HuH-7 (cell line): ENCODE results near the gene ZNF783.
"Not testable (repeated sequence)": the region's sequence is repeated elsewhere in the genome, so short reads cannot be mapped to it uniquely, and the experiment has no call there.

Experiments
- DNase-seq: peaks from one replicate; pipeline ENCODE4 v3.0.0; 2011; ENCODE audit warnings: low spot score

ZNF783 gene

DNA sequence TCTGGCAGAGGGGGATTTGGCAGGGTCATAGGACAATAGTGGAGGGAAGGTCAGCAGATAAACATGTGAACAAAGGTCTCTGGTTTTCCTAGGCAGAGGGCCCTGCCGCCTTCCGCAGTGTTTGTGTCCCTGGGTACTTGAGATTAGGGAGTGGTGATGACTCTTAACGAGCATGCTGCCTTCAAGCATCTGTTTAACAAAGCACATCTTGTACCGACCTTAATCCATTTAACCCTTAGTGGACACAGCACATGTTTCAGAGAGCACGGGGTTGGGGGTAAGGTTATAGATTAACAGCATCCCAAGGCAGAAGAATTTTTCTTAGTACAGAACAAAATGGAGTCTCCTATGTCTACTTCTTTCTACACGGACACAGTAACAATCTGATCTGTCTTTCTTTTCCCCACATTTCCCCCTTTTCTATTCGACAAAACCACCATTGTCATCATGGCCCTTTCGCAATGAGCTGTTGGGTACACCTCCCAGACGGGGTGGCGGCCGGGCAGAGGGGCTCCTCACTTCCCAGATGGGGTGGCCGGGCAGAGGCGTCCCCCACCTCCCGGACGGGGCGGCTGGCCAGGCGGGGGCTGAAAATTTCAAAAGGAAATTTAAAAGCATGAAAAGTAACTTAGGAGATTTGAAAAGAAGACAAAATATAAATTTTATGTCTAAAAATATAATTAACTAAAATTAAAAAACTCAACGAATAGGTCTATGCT is 70.8 kb downstream of the ZNF783 start:
- DNase-seq = not testable (repeated sequence)

DNA sequence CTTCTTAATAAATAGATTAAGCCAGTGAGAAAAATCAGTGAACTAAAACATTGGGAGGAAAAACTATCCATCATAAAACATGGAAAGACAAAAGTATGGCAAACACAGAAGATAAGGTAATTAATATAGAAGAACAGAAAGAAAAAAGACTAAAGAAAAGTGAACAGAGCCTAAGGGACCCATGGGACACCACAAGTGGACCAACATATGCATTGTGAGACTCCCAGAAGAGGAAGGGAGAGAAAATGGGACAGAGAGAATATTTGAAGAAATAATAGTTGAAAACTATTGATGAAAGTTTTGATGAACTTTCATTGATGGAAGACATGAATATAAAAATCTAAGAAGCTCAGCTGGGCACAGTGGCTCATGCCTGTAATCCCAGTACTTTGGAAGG is 71.3 kb downstream of the ZNF783 start:
- no peak for DNase-seq

GRCh38 chr7:149334219-149334618 is 72.2 kb downstream of the ZNF783 start:
- no peak for DNase-seq
